ENCODE results near the gene MEIS1. TPM values are rescaled to one million over a fixed set of nuclear protein-coding genes. Genes with fewer than 3 reads are reported as not detected.

Gene MEIS1
- total RNA-seq, 3 donors from 2014 or later, result 23.0 to 37.9 (median 37.0) TPM

DNA sequence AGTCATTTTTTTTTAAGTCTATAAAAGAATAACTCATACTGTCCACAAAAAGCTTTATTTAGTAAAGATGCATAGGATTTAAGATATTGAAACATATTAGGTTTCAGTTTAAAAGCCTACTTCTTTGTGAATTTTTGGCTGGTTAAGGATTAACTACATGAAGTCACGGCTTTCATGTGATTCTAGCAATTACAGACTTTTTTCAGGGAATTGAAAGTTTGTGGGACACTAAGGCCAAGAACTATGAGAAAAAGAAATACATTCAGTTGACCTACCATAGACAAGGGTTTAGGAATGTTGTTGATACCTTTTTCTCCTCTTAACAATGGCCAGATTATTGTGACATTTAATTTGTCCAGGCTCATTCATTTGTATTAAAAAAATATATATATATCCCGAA, 109.3 kb downstream of the MEIS1 start:
- H3K27ac ChIP-seq, result no peak overlapping the region
- TF ChIP-seq POLR2AphosphoS5 (IDR thresholded peaks at IDR 0.05) (no peak), POLR2A (IDR thresholded peaks at IDR 0.05) (no peak)
- TF ChIP-seq, protein P1, sequence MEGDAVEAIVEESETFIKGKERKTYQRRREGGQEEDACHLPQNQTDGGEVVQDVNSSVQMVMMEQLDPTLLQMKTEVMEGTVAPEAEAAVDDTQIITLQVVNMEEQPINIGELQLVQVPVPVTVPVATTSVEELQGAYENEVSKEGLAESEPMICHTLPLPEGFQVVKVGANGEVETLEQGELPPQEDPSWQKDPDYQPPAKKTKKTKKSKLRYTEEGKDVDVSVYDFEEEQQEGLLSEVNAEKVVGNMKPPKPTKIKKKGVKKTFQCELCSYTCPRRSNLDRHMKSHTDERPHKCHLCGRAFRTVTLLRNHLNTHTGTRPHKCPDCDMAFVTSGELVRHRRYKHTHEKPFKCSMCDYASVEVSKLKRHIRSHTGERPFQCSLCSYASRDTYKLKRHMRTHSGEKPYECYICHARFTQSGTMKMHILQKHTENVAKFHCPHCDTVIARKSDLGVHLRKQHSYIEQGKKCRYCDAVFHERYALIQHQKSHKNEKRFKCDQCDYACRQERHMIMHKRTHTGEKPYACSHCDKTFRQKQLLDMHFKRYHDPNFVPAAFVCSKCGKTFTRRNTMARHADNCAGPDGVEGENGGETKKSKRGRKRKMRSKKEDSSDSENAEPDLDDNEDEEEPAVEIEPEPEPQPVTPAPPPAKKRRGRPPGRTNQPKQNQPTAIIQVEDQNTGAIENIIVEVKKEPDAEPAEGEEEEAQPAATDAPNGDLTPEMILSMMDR (IDR thresholded peaks at IDR 0.05), result no peak
- H3K4me3 ChIP-seq, result no peak overlapping the region

DNA sequence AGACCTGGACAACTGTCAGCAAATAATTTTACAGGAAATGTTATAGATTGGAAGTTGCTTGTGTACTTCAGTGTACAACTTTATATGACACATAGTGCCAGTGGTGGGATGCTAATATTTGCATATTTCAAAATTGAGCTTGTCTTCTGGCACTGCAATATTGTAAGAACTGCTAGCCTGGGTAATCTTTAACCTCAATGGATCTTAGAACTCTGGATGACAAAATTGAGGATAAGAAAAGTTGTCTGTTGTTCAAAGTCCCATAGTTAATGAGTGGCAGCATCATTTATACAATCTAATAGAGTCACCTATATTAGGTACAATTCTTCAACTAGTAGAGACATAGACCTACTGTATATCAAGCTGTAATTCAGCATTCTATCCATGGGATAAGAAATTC, 110.3 kb downstream of the MEIS1 start:
- Histone ChIP-seq H3K27ac (no peak overlapping the region), H3K4me1 (no peaks in the 10 kb centered on the region), H3K27me3 (no peaks in the 10 kb centered on the region), H3K36me3 (no peaks in the 10 kb centered on the region), H3K9me3 (no peaks in the 10 kb centered on the region), H3K4me3 (no peak overlapping the region)
- TF ChIP-seq, protein P1 (IDR thresholded peaks at IDR 0.05), result no peak
- no peak for TF ChIP-seq POLR2A (IDR thresholded peaks at IDR 0.05)
- no peak for TF ChIP-seq POLR2AphosphoS5 (IDR thresholded peaks at IDR 0.05)
- intact Hi-C loops (cut with DNase I; ENCODE audit: low total_unique reads), result no loop called here
- DNase-seq (ENCODE audit: low spot score in 2 of 2), result no peak

More for the DNA sequence above, 109.3 kb downstream of the MEIS1 start:
- DNase-seq (ENCODE audit: low spot score in 2 of 2), result no peak
- Histone ChIP-seq H3K9me3 (no peaks in the 10 kb centered on the region), H3K36me3 (no peaks in the 10 kb centered on the region), H3K27me3 (no peaks in the 10 kb centered on the region), H3K4me1 (no peaks in the 10 kb centered on the region)
- intact Hi-C loops (cut with DNase I; ENCODE audit: low total_unique reads), result no loop called here

DNA sequence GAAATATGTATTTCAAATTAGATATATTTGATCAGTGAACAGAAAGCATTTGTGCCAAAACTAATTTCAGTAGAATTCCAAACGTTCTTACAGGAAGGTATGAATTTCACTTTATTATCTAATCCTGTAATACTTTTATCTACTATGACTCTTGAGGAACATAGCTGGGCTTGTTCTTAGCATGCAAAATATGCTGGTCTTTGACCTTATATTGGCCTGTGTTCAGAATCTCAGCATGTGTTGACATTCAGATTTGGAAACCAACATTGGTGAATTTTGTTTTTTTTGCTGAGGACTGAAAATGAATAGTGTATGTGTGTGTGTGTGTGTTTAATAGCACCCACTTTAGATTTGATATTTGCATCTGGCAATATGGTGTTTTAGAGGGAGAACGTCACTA, 112.2 kb downstream of the MEIS1 start:
- intact Hi-C loops (cut with DNase I; ENCODE audit: low total_unique reads), result no loop called here
- Histone ChIP-seq H3K9me3 (no peaks in the 10 kb centered on the region), H3K4me1 (no peaks in the 10 kb centered on the region), H3K4me3 (no peak overlapping the region), H3K27me3 (no peaks in the 10 kb centered on the region), H3K27ac (no peak overlapping the region), H3K36me3 (no peaks in the 10 kb centered on the region)
- no peak for DNase-seq (ENCODE audit: low spot score in 2 of 2)
- TF ChIP-seq POLR2AphosphoS5 (IDR thresholded peaks at IDR 0.05) (no peak), POLR2A (IDR thresholded peaks at IDR 0.05) (no peak)
- TF ChIP-seq, protein P1 (IDR thresholded peaks at IDR 0.05), result no peak

DNA sequence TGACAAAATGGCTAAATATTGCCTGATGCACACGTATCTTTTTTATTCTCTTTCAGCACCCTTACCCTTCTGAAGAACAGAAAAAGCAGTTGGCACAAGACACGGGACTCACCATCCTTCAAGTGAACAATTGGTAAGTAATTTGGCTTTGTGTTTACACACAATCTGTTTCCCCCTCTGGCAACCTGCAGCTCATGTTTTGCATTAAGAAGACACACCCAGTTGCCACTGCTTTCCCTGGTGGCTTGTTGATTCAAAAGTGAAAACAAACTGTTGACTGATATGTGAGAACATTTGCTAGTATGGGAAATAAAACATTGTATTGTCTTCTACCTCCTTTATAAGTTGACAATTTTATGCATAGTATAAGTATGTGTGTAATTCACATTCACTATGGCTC, 113.0 kb downstream of the MEIS1 start:
- intact Hi-C loops (cut with DNase I; ENCODE audit: low total_unique reads), result no loop called here
- Histone ChIP-seq H3K36me3 (no peaks in the 10 kb centered on the region), H3K27ac (no peak overlapping the region), H3K27me3 (no peaks in the 10 kb centered on the region), H3K4me3 (no peak overlapping the region), H3K9me3 (no peaks in the 10 kb centered on the region), H3K4me1 (no peaks in the 10 kb centered on the region)
- no peak for TF ChIP-seq POLR2AphosphoS5 (IDR thresholded peaks at IDR 0.05)
- TF ChIP-seq, protein P1 (IDR thresholded peaks at IDR 0.05), result no peak
- TF ChIP-seq POLR2A (IDR thresholded peaks at IDR 0.05), result no peak
- DNase-seq (ENCODE audit: low spot score in 2 of 2), result no peak

DNA sequence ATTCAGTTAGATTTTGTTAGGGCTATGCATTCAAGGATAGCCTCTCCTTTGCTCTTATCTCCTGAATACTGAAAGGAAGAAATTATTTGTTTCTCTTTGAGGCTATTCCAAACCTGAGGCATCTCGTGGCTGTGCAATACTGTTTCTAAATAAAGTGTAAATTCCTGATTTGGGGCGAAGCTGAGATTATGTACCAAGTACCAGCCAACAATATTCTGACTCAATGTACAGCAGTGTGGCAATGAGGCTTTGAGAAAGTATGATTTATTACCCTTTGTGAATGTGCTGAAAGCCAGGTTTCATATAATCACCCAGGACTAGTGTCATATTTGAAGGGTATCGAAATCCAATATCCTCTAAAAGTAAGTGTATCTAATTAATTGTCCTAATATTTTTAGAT, 113.5 kb downstream of the MEIS1 start:
- no peak overlapping the region for H3K27ac ChIP-seq
- intact Hi-C loops (cut with DNase I; ENCODE audit: low total_unique reads), result no loop called here

More for the DNA sequence above, 113.5 kb downstream of the MEIS1 start:
- Histone ChIP-seq H3K9me3 (no peaks in the 10 kb centered on the region), H3K36me3 (no peaks in the 10 kb centered on the region), H3K4me1 (no peaks in the 10 kb centered on the region), H3K4me3 (no peak overlapping the region), H3K27me3 (no peaks in the 10 kb centered on the region)
- DNase-seq (ENCODE audit: low spot score in 2 of 2), result no peak
- TF ChIP-seq, protein P1 (IDR thresholded peaks at IDR 0.05), result no peak
- TF ChIP-seq POLR2AphosphoS5 (IDR thresholded peaks at IDR 0.05) (no peak), POLR2A (IDR thresholded peaks at IDR 0.05) (no peak)
